HG03571 (cell line): ENCODE measurements around the gene RGS19.

Experiments used
- ATAC-seq: cut with Tn5 transposase; IDR thresholded peaks from one replicate; pipeline ENCODE4 v1.9.1; 2021; ENCODE audit not compliant: unreplicated experiment

Gene RGS19

GRCh38 chr20:64050261-64051032, 28.9 kb downstream of the RGS19 start:
- no peak for ATAC-seq

- no peak for ATAC-seq
Observed at GRCh38 chr20:64049878-64050260, 29.4 kb downstream of the RGS19 start.

- no peak for ATAC-seq
Observed at GRCh38 chr20:64049060-64049877, 30.0 kb downstream of the RGS19 start, which contains the start of gene SOX18. Gene SOX18 (minus strand): TSS chr20:64049639. CDS start chr20:64049516, 123 bp downstream.

- ATAC-seq = no peak
Observed at GRCh38 chr20:64048402-64049044, 30.8 kb downstream of the RGS19 start.

GRCh38 chr20:64047968-64048401, 31.3 kb downstream of the RGS19 start:
- no peak for ATAC-seq

- ATAC-seq = no peak
Observed at GRCh38 chr20:64047046-64047389, 32.3 kb downstream of the RGS19 start.

- no peak for ATAC-seq
Observed at GRCh38 chr20:64045346-64046011, 33.8 kb downstream of the RGS19 start.

GRCh38 chr20:64044484-64045247, 34.7 kb downstream of the RGS19 start:
- ATAC-seq = no peak

GRCh38 chr20:64043768-64044167, 35.5 kb downstream of the RGS19 start:
- no peak for ATAC-seq

GRCh38 chr20:64042054-64042781, 37.1 kb downstream of the RGS19 start:
- no peak for ATAC-seq

GRCh38 chr20:64041781-64042053, 37.6 kb downstream of the RGS19 start:
- no peak for ATAC-seq

GRCh38 chr20:64041040-64041780, 38.1 kb downstream of the RGS19 start:
- no peak for ATAC-seq

- ATAC-seq = no peak
Observed at GRCh38 chr20:64040231-64041039, 38.9 kb downstream of the RGS19 start.

GRCh38 chr20:64039293-64040160, 39.8 kb downstream of the RGS19 start:
- ATAC-seq = no peak

GRCh38 chr20:64038565-64039292, 40.6 kb downstream of the RGS19 start:
- ATAC-seq = peak; percentile 45

- ATAC-seq = peak; percentile 25
Observed at GRCh38 chr20:64038224-64038564, 41.1 kb downstream of the RGS19 start.
